WTC11 (cell line): ENCODE measurements around the gene APOA1. TPM values are rescaled to one million over a fixed set of nuclear protein-coding genes. Genes with fewer than 3 reads are reported as not detected.

ENCODE experiments used
- ATAC-seq: fragments of 200-7000 bp; cut with Tn5 transposase; 2 replicates; pipeline ENCODE4 v1.10.0; 2021; ENCODE audit warnings: mild to moderate bottlenecking, moderate library complexity
- CTCF ChIA-PET: fragments of 300-600 bp; sonication (Branson Sonifier 250); formaldehyde crosslinking; loops from one replicate; lab custom pipeline; 2021; ENCODE audit warnings: antibody characterized with exemption; lab: Charles Lee
- POLR2A ChIA-PET: fragments of 350-600 bp; sonication (Branson Sonifier 250); formaldehyde crosslinking; loops from one replicate; lab custom pipeline; 2021; ENCODE audit warnings: antibody characterized with exemption; lab: Charles Lee
- DNase-seq: peaks from one replicate; pipeline ENCODE4 v3.0.0; 2021; ENCODE audit warnings: low spot score
- H3K27ac Mint-ChIP-seq: 2 replicates; pipeline ENCODE4 v1.8.0; 2021; ENCODE audit warnings: mixed read lengths
- H3K27me3 Mint-ChIP-seq: 2 replicates; pipeline ENCODE4 v1.8.0; 2021; ENCODE audit warnings: low read depth, mild to moderate bottlenecking, moderate library complexity, mixed read lengths
- H3K36me3 Mint-ChIP-seq: 2 replicates; pipeline ENCODE4 v1.8.0; 2021; ENCODE audit warnings: mixed read lengths
- H3K4me1 Mint-ChIP-seq: 2 replicates; pipeline ENCODE4 v1.8.0; 2022; ENCODE audit warnings: mixed read lengths
- H3K4me3 Mint-ChIP-seq: 2 replicates; pipeline ENCODE4 v1.8.0; 2021; ENCODE audit warnings: mild to moderate bottlenecking, moderate library complexity, mixed read lengths
- H3K9me3 Mint-ChIP-seq: 2 replicates; pipeline ENCODE4 v1.8.0; 2021; ENCODE audit warnings: mixed read lengths
- ESRRA ChIP-seq: sonication (generic); formaldehyde crosslinking; IDR thresholded peaks from 2 replicates; pipeline ENCODE4 v1.8.1; 2022; ENCODE audit warnings: mild to moderate bottlenecking, missing genetic modification reagents, borderline replicate concordance
- GABPB1 ChIP-seq: sonication (generic); formaldehyde crosslinking; IDR thresholded peaks from 2 replicates; pipeline ENCODE4 v1.8.1; 2023; ENCODE audit warnings: mild to moderate bottlenecking, missing genetic modification reagents
- IRF2 ChIP-seq: sonication (generic); formaldehyde crosslinking; IDR thresholded peaks from 2 replicates; pipeline ENCODE4 v1.8.0; 2022; ENCODE audit warnings: low read depth, missing genetic modification reagents, borderline replicate concordance
- JAZF1 ChIP-seq: fragments of 250-450 bp; sonication (Bioruptor Pico); IDR thresholded peaks from 2 replicates; pipeline ENCODE4 v1.9.0; 2021; ENCODE audit warnings: moderate library complexity, mild to moderate bottlenecking, inconsistent platforms
- JUN ChIP-seq: sonication (generic); formaldehyde crosslinking; IDR thresholded peaks from 2 replicates; pipeline ENCODE4 v1.8.0; 2023; ENCODE audit warnings: mild to moderate bottlenecking, missing genetic modification reagents
- MXD4 ChIP-seq: fragments of 250-450 bp; sonication (Bioruptor Pico); IDR thresholded peaks from 2 replicates; pipeline ENCODE4 v1.8.0; 2021; ENCODE audit warnings: mild to moderate bottlenecking, moderate library complexity, borderline replicate concordance
- NFATC4 ChIP-seq: fragments of 250-450 bp; sonication (Bioruptor Pico); IDR thresholded peaks from 2 replicates; pipeline ENCODE4 v1.9.0; 2021; ENCODE audit warnings: mild to moderate bottlenecking
- NFYB ChIP-seq: sonication (generic); formaldehyde crosslinking; conservative IDR thresholded peaks from 2 replicates; pipeline ENCODE4 v1.8.0; 2022; ENCODE audit warnings: low read depth, missing genetic modification reagents
- RORB ChIP-seq: fragments of 250-450 bp; sonication (Bioruptor Pico); IDR thresholded peaks from 2 replicates; pipeline ENCODE4 v1.9.0; 2021; ENCODE audit warnings: mild to moderate bottlenecking
- SMAD3 ChIP-seq: sonication (generic); formaldehyde crosslinking; IDR thresholded peaks from 2 replicates; pipeline ENCODE4 v1.8.0; 2022; ENCODE audit warnings: missing genetic modification reagents, mild to moderate bottlenecking, borderline replicate concordance
- SP1 ChIP-seq: sonication (generic); formaldehyde crosslinking; conservative IDR thresholded peaks from 2 replicates; pipeline ENCODE4 v1.8.1; 2022; ENCODE audit warnings: missing genetic modification reagents
- TEAD1 ChIP-seq: sonication (generic); formaldehyde crosslinking; IDR thresholded peaks from 2 replicates; pipeline ENCODE4 v1.8.0; 2022; ENCODE audit warnings: mild to moderate bottlenecking, missing genetic modification reagents
- ZNF317 ChIP-seq: sonication (generic); formaldehyde crosslinking; IDR thresholded peaks from 2 replicates; pipeline ENCODE4 v1.8.1; 2023; ENCODE audit warnings: low read depth, mild to moderate bottlenecking, moderate library complexity, missing genetic modification reagents, borderline replicate concordance
- total RNA-seq: library from RNA; stranded (reverse); gene quantifications from 3 replicates; pipeline ENCODE4 v1.2.3, GENCODE V29; 2021
- TF ChIP-seq, protein P1 (sequence below): fragments of 250-450 bp; sonication (Bioruptor Pico); IDR thresholded peaks from 2 replicates; pipeline ENCODE4 v1.9.0; 2021; ENCODE audit warnings: moderate library complexity, mild to moderate bottlenecking, inconsistent platforms, borderline replicate concordance
- TF ChIP-seq, protein P2 (sequence below): sonication (generic); formaldehyde crosslinking; IDR thresholded peaks from 2 replicates; pipeline ENCODE4 v1.8.1; 2022; ENCODE audit warnings: mild to moderate bottlenecking, missing genetic modification reagents, moderate library complexity, borderline replicate concordance
- TF ChIP-seq, protein P3 (sequence below): sonication (generic); formaldehyde crosslinking; conservative IDR thresholded peaks from 2 replicates; pipeline ENCODE4 v1.8.1; 2023; ENCODE audit warnings: mild to moderate bottlenecking, low read depth, missing genetic modification reagents, moderate library complexity
- TF ChIP-seq, protein P4 (sequence below): sonication (generic); formaldehyde crosslinking; IDR thresholded peaks from 2 replicates; pipeline ENCODE4 v1.8.0; 2023; ENCODE audit warnings: missing genetic modification reagents, mild to moderate bottlenecking, borderline replicate concordance
- TF ChIP-seq, protein P5 (sequence below): sonication (generic); formaldehyde crosslinking; IDR thresholded peaks from 2 replicates; pipeline ENCODE4 v1.8.0; 2022; ENCODE audit warnings: mild to moderate bottlenecking, missing genetic modification reagents
- TF ChIP-seq, protein P6 (sequence below): sonication (generic); formaldehyde crosslinking; IDR thresholded peaks from 2 replicates; pipeline ENCODE4 v1.8.0; 2023; ENCODE audit warnings: mild to moderate bottlenecking, missing genetic modification reagents

Gene APOA1
- total RNA-seq, 1 experiment from 2014 or later = 2.1 TPM

DNA sequence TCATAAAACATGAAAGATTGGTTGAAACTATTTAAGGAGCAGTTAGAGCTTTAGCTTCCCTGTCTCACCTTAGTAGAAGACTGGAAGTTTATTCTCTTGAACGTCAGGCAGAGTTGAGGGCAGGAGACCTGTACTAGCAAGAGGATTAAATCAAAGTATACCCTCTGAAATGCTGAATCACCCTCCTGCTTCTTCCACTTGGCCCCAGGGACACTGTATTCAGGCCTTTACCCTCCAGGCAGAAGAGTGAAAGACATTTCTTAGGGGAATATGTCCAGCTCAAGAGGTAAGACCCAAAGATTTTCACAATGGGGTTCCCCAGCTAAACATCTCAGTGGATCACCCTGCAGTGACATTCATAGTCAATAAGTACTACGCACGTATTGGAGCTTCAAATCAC lies 26.2 kb downstream of the APOA1 start:
- ChIA-PET CTCF (interaction anchor here (0.6 to 1.0 kb wide), 4 partner anchors 20 to 558 kb away, joined by 3 to 5 read pairs (median 4); partner anchors contain the start of gene APOA5), POLR2A (no interaction called here)
- H3K36me3 Mint-ChIP-seq = no peaks in the 10 kb centered on the region
- ATAC-seq = no peak
- H3K27ac Mint-ChIP-seq = no peak overlapping the region
- no peaks in the 10 kb centered on the region for H3K27me3 Mint-ChIP-seq
- DNase-seq = no peak
- no peak overlapping the region for H3K4me3 Mint-ChIP-seq
- H3K9me3 Mint-ChIP-seq = no peaks in the 10 kb centered on the region
- TF ChIP-seq RORB (no peak), SP1 (CRISPR knock-in tag) (no peak), GABPB1 (CRISPR knock-in tag) (no peak)
- TF ChIP-seq, protein P1, sequence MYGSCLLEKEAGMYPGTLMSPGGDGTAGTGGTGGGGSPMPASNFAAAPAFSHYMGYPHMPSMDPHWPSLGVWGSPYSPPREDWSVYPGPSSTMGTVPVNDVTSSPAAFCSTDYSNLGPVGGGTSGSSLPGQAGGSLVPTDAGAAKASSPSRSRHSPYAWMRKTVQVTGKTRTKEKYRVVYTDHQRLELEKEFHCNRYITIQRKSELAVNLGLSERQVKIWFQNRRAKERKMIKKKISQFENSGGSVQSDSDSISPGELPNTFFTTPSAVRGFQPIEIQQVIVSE = no peak
- TF ChIP-seq, protein P2, sequence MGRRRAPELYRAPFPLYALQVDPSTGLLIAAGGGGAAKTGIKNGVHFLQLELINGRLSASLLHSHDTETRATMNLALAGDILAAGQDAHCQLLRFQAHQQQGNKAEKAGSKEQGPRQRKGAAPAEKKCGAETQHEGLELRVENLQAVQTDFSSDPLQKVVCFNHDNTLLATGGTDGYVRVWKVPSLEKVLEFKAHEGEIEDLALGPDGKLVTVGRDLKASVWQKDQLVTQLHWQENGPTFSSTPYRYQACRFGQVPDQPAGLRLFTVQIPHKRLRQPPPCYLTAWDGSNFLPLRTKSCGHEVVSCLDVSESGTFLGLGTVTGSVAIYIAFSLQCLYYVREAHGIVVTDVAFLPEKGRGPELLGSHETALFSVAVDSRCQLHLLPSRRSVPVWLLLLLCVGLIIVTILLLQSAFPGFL (CRISPR knock-in tag) = no peak
- TF ChIP-seq, protein P3, sequence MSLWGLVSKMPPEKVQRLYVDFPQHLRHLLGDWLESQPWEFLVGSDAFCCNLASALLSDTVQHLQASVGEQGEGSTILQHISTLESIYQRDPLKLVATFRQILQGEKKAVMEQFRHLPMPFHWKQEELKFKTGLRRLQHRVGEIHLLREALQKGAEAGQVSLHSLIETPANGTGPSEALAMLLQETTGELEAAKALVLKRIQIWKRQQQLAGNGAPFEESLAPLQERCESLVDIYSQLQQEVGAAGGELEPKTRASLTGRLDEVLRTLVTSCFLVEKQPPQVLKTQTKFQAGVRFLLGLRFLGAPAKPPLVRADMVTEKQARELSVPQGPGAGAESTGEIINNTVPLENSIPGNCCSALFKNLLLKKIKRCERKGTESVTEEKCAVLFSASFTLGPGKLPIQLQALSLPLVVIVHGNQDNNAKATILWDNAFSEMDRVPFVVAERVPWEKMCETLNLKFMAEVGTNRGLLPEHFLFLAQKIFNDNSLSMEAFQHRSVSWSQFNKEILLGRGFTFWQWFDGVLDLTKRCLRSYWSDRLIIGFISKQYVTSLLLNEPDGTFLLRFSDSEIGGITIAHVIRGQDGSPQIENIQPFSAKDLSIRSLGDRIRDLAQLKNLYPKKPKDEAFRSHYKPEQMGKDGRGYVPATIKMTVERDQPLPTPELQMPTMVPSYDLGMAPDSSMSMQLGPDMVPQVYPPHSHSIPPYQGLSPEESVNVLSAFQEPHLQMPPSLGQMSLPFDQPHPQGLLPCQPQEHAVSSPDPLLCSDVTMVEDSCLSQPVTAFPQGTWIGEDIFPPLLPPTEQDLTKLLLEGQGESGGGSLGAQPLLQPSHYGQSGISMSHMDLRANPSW (CRISPR knock-in tag) = no peak
- TF ChIP-seq, all 79 proteins: peak for 0
- no peaks in the 10 kb centered on the region for H3K4me1 Mint-ChIP-seq

DNA sequence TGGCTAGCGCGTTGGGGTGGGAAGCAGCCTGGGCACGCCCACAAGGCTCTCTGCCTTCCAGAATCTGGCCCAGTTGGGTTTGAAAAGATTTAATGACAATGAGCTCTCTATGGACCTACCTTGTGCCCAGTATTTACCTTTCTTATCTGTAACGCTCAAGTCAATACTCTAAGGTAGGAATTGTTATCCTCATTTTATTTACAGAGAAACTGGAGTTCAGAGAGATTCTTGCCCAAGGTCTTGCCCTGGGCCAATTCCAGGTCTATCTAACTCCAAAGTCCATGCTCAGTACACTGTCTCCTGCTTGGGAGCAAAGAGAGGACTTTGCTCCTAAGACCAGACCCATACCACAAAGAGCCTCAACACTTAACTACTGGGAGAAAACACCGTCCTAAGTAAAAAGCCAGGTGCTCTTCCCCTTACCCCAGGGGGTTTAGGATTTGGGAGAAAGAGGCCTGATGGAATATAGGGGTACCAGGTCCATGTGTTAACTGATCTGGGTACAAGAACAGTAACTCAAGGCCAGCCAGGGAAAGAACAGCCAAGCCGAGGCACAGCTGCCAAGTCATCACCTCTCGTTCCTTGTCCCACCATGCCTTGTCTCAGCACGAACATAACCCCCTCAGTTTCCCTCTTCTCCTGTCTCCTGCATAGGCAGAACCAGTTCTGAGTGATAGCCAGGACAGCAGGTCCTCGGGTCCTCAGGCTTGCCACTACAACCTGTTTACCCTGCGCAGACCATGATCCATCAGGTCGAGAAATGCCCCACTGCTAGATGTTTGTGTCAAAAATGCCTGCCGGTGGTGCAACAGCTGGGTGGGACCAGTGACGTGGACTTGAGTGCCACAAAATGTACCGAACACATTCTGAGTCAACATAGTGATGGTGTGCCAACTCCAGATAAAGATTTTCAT lies 28.9 kb downstream of the APOA1 start:
- Mint-ChIP-seq H3K9me3 (no peaks in the 10 kb centered on the region), H3K36me3 (no peaks in the 10 kb centered on the region), H3K27ac (no peak overlapping the region), H3K27me3 (no peaks in the 10 kb centered on the region), H3K4me3 (no peak overlapping the region), H3K4me1 (no peaks in the 10 kb centered on the region)
- TF ChIP-seq NFATC4 (CRISPR knock-in tag) (no peak), ZNF317 (CRISPR knock-in tag) (no peak), MXD4 (CRISPR knock-in tag) (no peak), IRF2 (CRISPR knock-in tag) (no peak), JAZF1 (no peak), SMAD3 (CRISPR knock-in tag) (no peak), JUN (CRISPR knock-in tag) (no peak), ESRRA (CRISPR knock-in tag) (no peak), NFYB (CRISPR knock-in tag) (no peak), TEAD1 (no peak)
- TF ChIP-seq, protein P4, sequence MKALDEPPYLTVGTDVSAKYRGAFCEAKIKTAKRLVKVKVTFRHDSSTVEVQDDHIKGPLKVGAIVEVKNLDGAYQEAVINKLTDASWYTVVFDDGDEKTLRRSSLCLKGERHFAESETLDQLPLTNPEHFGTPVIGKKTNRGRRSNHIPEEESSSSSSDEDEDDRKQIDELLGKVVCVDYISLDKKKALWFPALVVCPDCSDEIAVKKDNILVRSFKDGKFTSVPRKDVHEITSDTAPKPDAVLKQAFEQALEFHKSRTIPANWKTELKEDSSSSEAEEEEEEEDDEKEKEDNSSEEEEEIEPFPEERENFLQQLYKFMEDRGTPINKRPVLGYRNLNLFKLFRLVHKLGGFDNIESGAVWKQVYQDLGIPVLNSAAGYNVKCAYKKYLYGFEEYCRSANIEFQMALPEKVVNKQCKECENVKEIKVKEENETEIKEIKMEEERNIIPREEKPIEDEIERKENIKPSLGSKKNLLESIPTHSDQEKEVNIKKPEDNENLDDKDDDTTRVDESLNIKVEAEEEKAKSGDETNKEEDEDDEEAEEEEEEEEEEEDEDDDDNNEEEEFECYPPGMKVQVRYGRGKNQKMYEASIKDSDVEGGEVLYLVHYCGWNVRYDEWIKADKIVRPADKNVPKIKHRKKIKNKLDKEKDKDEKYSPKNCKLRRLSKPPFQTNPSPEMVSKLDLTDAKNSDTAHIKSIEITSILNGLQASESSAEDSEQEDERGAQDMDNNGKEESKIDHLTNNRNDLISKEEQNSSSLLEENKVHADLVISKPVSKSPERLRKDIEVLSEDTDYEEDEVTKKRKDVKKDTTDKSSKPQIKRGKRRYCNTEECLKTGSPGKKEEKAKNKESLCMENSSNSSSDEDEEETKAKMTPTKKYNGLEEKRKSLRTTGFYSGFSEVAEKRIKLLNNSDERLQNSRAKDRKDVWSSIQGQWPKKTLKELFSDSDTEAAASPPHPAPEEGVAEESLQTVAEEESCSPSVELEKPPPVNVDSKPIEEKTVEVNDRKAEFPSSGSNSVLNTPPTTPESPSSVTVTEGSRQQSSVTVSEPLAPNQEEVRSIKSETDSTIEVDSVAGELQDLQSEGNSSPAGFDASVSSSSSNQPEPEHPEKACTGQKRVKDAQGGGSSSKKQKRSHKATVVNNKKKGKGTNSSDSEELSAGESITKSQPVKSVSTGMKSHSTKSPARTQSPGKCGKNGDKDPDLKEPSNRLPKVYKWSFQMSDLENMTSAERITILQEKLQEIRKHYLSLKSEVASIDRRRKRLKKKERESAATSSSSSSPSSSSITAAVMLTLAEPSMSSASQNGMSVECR (CRISPR knock-in tag) = no peak
- TF ChIP-seq, protein P5, sequence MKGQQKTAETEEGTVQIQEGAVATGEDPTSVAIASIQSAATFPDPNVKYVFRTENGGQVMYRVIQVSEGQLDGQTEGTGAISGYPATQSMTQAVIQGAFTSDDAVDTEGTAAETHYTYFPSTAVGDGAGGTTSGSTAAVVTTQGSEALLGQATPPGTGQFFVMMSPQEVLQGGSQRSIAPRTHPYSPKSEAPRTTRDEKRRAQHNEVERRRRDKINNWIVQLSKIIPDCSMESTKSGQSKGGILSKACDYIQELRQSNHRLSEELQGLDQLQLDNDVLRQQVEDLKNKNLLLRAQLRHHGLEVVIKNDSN (CRISPR knock-in tag) = no peak
- TF ChIP-seq, protein P6, sequence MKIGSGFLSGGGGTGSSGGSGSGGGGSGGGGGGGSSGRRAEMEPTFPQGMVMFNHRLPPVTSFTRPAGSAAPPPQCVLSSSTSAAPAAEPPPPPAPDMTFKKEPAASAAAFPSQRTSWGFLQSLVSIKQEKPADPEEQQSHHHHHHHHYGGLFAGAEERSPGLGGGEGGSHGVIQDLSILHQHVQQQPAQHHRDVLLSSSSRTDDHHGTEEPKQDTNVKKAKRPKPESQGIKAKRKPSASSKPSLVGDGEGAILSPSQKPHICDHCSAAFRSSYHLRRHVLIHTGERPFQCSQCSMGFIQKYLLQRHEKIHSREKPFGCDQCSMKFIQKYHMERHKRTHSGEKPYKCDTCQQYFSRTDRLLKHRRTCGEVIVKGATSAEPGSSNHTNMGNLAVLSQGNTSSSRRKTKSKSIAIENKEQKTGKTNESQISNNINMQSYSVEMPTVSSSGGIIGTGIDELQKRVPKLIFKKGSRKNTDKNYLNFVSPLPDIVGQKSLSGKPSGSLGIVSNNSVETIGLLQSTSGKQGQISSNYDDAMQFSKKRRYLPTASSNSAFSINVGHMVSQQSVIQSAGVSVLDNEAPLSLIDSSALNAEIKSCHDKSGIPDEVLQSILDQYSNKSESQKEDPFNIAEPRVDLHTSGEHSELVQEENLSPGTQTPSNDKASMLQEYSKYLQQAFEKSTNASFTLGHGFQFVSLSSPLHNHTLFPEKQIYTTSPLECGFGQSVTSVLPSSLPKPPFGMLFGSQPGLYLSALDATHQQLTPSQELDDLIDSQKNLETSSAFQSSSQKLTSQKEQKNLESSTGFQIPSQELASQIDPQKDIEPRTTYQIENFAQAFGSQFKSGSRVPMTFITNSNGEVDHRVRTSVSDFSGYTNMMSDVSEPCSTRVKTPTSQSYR (CRISPR knock-in tag) = no peak
- ATAC-seq = no peak
- CTCF ChIA-PET = no interaction called here
- DNase-seq = no peak
- POLR2A ChIA-PET = no interaction called here
